Neural progenitor cell (in vitro differentiated cells): ENCODE measurements around the gene LRP1B.

Source experiments
- EZH2 ChIP-seq: fragments of 200-600 bp; sonication (generic); IDR thresholded peaks from 2 replicates; pipeline ENCODE4 v1.6.1; 2017; ENCODE audit warnings: antibody characterized with exemption, mild to moderate bottlenecking, moderate library complexity
- EZH2phosphoT487 ChIP-seq: fragments of 200-600 bp; sonication (generic); IDR thresholded peaks from 2 replicates; pipeline ENCODE4 v1.6.1; 2017; ENCODE audit warnings: antibody characterized with exemption
- TF ChIP-seq, protein P1 (sequence below): fragments of 200-600 bp; sonication (generic); IDR thresholded peaks from 2 replicates; pipeline ENCODE4 v1.5.1; 2017; ENCODE audit warnings: antibody characterized with exemption, mild to moderate bottlenecking

DNA sequence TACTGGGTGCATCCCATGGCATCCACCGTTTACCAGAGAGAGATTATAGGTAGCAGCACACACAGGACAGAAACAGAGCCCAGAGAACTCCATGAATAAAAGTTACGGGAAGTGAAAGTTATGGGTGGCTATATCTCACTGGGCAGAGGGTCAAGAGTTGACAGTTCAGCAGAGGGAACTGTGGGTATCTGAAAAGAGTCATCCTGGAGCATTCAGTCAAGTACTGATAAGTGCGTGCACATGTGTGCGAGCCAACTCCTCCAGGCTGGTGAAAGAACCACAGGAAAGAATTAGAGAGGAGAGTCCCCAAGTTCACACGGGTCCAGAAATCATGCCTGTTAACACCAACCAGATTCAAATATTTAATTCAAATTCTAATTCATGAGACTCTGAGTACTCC, 1588.2 kb downstream of the LRP1B start:
- TF ChIP-seq, protein P1, sequence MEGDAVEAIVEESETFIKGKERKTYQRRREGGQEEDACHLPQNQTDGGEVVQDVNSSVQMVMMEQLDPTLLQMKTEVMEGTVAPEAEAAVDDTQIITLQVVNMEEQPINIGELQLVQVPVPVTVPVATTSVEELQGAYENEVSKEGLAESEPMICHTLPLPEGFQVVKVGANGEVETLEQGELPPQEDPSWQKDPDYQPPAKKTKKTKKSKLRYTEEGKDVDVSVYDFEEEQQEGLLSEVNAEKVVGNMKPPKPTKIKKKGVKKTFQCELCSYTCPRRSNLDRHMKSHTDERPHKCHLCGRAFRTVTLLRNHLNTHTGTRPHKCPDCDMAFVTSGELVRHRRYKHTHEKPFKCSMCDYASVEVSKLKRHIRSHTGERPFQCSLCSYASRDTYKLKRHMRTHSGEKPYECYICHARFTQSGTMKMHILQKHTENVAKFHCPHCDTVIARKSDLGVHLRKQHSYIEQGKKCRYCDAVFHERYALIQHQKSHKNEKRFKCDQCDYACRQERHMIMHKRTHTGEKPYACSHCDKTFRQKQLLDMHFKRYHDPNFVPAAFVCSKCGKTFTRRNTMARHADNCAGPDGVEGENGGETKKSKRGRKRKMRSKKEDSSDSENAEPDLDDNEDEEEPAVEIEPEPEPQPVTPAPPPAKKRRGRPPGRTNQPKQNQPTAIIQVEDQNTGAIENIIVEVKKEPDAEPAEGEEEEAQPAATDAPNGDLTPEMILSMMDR: no peak
- TF ChIP-seq EZH2phosphoT487 (no peak), EZH2 (no peak)
